Neural cell (in vitro differentiated cells): ENCODE measurements around the gene C2. TPM values are rescaled to one million over a fixed set of nuclear protein-coding genes. Genes with fewer than 3 reads are reported as not detected.
A peak's percentile ranks its signal among the peaks of the same experiment; 100 is the strongest.
"Not testable (repeated sequence)": the region's sequence is repeated elsewhere in the genome, so short reads cannot be mapped to it uniquely, and the experiment has no call there.

Source experiments
- H2AFZ ChIP-seq: fragments of 200-600, 300-800 bp; sonication (generic), shearing (Covaris generic); 2 replicates; pipeline ENCODE4 v1.6.0; 2014; ENCODE audit warnings: low read depth, mild to moderate bottlenecking, antibody characterized with exemption, low read length, moderate library complexity
- H3F3A ChIP-seq: fragments of 200-600 bp; shearing (Covaris generic); 2 replicates; pipeline ENCODE4 v1.6.1; 2016; ENCODE audit warnings: mild to moderate bottlenecking, moderate library complexity, mixed read lengths, antibody characterized with exemption, low read length; ENCODE audit not compliant: insufficient read depth, poor library complexity, severe bottlenecking
- H3K27ac ChIP-seq: fragments of 200-600, 300-800 bp; sonication (generic), shearing (Covaris generic); 2 replicates; pipeline ENCODE4 v1.5.1; 2014; ENCODE audit warnings: mild to moderate bottlenecking, low read length, moderate library complexity
- H3K27me3 ChIP-seq: fragments of 300-800, 200-600 bp; sonication (generic), shearing (Covaris generic); 2 replicates; pipeline ENCODE4 v1.6.0; 2014; ENCODE audit warnings: mild to moderate bottlenecking, low read depth, low read length, moderate library complexity; ENCODE audit not compliant: insufficient read depth
- H3K36me3 ChIP-seq: fragments of 300-800, 200-600 bp; sonication (generic), shearing (Covaris generic); 2 replicates; pipeline ENCODE4 v1.5.1; 2014; ENCODE audit warnings: mild to moderate bottlenecking, antibody characterized with exemption, low read length, moderate library complexity; ENCODE audit not compliant: insufficient read depth
- H3K4me2 ChIP-seq: fragments of 300-800, 200-600 bp; sonication (generic), shearing (Covaris generic); 2 replicates; pipeline ENCODE4 v1.6.0; 2014; ENCODE audit warnings: mild to moderate bottlenecking, low read length
- H3K4me3 ChIP-seq: fragments of 300-800, 200-600 bp; sonication (generic), shearing (Covaris generic); 2 replicates; pipeline ENCODE4 v1.5.1; 2014; ENCODE audit warnings: mild to moderate bottlenecking, low read length, moderate library complexity
- H3K79me2 ChIP-seq: fragments of 200-600 bp; shearing (Covaris generic); replicated peaks from 2 replicates; pipeline ENCODE4 v1.6.0; 2014; ENCODE audit warnings: mild to moderate bottlenecking, low read length, moderate library complexity; ENCODE audit not compliant: insufficient read depth
- H3K9ac ChIP-seq: fragments of 300-800, 200-600 bp; sonication (generic), shearing (Covaris generic); 2 replicates; pipeline ENCODE4 v1.6.1; 2016; ENCODE audit warnings: mild to moderate bottlenecking, low read length, mixed read lengths
- H3K9me2 ChIP-seq: fragments of 200-600 bp; shearing (Covaris generic); 2 replicates; pipeline ENCODE4 v1.6.1; 2016; ENCODE audit warnings: mild to moderate bottlenecking, low read length, mixed read lengths; ENCODE audit not compliant: insufficient read depth
- H3K9me3 ChIP-seq: fragments of 200-600, 300-800 bp; sonication (generic), shearing (Covaris generic); 2 replicates; pipeline ENCODE4 v1.6.1; 2016; ENCODE audit warnings: mild to moderate bottlenecking, mixed run types, low read length, moderate library complexity, mixed read lengths
- H4K20me1 ChIP-seq: fragments of 200-600 bp; shearing (Covaris generic); 2 replicates; pipeline ENCODE4 v1.6.1; 2016; ENCODE audit warnings: mild to moderate bottlenecking, mixed run types; ENCODE audit not compliant: insufficient read depth
- CTCF ChIP-seq: fragments of 450-650 bp; IDR thresholded peaks from 2 replicates; pipeline ENCODE4 v1.5.1; 2014; ENCODE audit warnings: antibody characterized with exemption, mild to moderate bottlenecking, moderate library complexity; ENCODE audit not compliant: poor library complexity, severe bottlenecking
- EP300 ChIP-seq: fragments of 450-650 bp; conservative IDR thresholded peaks from 2 replicates; pipeline ENCODE4 v1.6.1; 2014; ENCODE audit warnings: antibody characterized with exemption, mild to moderate bottlenecking, moderate library complexity; ENCODE audit not compliant: poor library complexity, severe bottlenecking
- EZH2 ChIP-seq: fragments of 200-600, 300-800 bp; shearing (Covaris generic), sonication (generic); IDR thresholded peaks from 2 replicates; pipeline ENCODE4 v1.6.1; 2014; ENCODE audit warnings: antibody characterized with exemption, low read length, borderline replicate concordance, mild to moderate bottlenecking; ENCODE audit not compliant: insufficient read depth, poor library complexity, severe bottlenecking
- MXI1 ChIP-seq: fragments of 450-650 bp; conservative IDR thresholded peaks from 2 replicates; pipeline ENCODE4 v1.6.1; 2014; ENCODE audit warnings: antibody characterized with exemption, mild to moderate bottlenecking; ENCODE audit not compliant: poor library complexity, severe bottlenecking
- RAD21 ChIP-seq: fragments of 450-650 bp; conservative IDR thresholded peaks from 2 replicates; pipeline ENCODE4 v1.6.1; 2014; ENCODE audit warnings: antibody characterized with exemption, mild to moderate bottlenecking, moderate library complexity
- SMC3 ChIP-seq: fragments of 450-650 bp; conservative IDR thresholded peaks from 2 replicates; pipeline ENCODE4 v1.6.1; 2014; ENCODE audit warnings: antibody characterized with exemption, mild to moderate bottlenecking, moderate library complexity; ENCODE audit not compliant: poor library complexity
- polyA plus RNA-seq: library from polyadenylated mRNA; depleted of rRNA; stranded (reverse); fragments of >200 nt; gene quantifications from 2 replicates; pipeline ENCODE4 v1.2.3, GENCODE V29; 2014
- TF ChIP-seq, protein P1 (sequence below): IDR thresholded peaks from 2 replicates; pipeline ENCODE4 v1.6.1; 2012; ENCODE audit warnings: borderline replicate concordance

Gene C2
- polyA plus RNA-seq, 1 donor from 2014 or later: 1.2 TPM

GRCh38 chr6:31972709-31973350 is 45.3 kb downstream of the C2 start:
- Histone ChIP-seq H2AFZ (peak overlapping the region; percentile 81), H3K4me2 (peak overlapping the region; percentile 85), H4K20me1 (no peaks in the 10 kb centered on the region), H3K9me3 (no peaks in the 10 kb centered on the region), H3K27me3 (no peaks in the 10 kb centered on the region), H3K4me3 (peak overlapping the region; percentile 95), H3K36me3 (no peaks in the 10 kb centered on the region), H3K9ac (peak overlapping the region; percentile 93), H3K9me2 (no peaks in the 10 kb centered on the region), H3K79me2 (peaks cover 22% of the 10 kb centered on the region), H3F3A (no peaks in the 10 kb centered on the region), H3K27ac (peak overlapping the region; percentile 98)
- no peak for TF ChIP-seq CTCF
- TF ChIP-seq EP300: no peak
- TF ChIP-seq EZH2: no peak
- TF ChIP-seq, protein P1, sequence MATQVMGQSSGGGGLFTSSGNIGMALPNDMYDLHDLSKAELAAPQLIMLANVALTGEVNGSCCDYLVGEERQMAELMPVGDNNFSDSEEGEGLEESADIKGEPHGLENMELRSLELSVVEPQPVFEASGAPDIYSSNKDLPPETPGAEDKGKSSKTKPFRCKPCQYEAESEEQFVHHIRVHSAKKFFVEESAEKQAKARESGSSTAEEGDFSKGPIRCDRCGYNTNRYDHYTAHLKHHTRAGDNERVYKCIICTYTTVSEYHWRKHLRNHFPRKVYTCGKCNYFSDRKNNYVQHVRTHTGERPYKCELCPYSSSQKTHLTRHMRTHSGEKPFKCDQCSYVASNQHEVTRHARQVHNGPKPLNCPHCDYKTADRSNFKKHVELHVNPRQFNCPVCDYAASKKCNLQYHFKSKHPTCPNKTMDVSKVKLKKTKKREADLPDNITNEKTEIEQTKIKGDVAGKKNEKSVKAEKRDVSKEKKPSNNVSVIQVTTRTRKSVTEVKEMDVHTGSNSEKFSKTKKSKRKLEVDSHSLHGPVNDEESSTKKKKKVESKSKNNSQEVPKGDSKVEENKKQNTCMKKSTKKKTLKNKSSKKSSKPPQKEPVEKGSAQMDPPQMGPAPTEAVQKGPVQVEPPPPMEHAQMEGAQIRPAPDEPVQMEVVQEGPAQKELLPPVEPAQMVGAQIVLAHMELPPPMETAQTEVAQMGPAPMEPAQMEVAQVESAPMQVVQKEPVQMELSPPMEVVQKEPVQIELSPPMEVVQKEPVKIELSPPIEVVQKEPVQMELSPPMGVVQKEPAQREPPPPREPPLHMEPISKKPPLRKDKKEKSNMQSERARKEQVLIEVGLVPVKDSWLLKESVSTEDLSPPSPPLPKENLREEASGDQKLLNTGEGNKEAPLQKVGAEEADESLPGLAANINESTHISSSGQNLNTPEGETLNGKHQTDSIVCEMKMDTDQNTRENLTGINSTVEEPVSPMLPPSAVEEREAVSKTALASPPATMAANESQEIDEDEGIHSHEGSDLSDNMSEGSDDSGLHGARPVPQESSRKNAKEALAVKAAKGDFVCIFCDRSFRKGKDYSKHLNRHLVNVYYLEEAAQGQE: peak; percentile 4

- not testable (repeated sequence) for H3K36me3 ChIP-seq, H3K9me3 ChIP-seq, H3F3A ChIP-seq, H3K4me3 ChIP-seq, H4K20me1 ChIP-seq, H3K27ac ChIP-seq, H3K27me3 ChIP-seq, H3K4me2 ChIP-seq, H3K9me2 ChIP-seq, H2AFZ ChIP-seq, H3K9ac ChIP-seq
- peaks cover 20% of the 10 kb centered on the region for H3K79me2 ChIP-seq
Measured at GRCh38 chr6:31976065-31976464, 48.5 kb downstream of the C2 start.

DNA sequence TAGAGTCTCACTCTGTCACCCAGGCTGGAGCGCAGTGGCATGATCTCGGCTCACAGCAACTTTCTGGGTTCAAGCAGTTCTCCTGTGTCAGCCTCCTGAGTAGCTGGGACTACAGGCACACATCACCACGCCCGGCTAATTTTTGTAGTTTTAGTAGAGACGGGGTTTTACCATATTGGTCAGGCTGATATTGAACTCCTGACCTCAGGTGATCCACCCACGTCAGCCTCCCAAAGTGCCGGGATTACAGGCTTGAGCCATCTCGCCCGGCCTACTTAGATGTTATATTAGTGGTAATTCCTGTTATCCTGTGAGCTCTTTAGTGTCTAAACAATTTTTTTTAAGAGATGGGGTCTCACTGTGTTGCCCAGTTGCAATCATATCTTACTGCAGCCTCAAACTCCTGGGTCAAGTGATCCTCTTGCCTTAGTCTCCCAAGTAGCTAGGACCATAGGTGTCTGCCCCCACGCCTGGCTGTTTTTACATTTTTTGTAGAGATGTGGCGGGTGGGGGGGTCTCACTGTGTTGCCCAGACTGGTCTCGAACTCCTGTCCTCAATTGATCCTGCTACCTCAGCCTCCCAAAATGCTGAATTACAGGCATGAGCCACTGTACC is 50.4 kb downstream of the C2 start:
- TF ChIP-seq MXI1 (no peak), RAD21 (no peak), SMC3 (no peak), CTCF (no peak), EP300 (no peak)
- TF ChIP-seq, protein P1: no peak
- Histone ChIP-seq H3K9ac (no peak overlapping the region), H3K9me2 (no peaks in the 10 kb centered on the region)

More for the DNA sequence above, 50.4 kb downstream of the C2 start:
- Histone ChIP-seq H3K79me2 (peaks cover 14% of the 10 kb centered on the region), H3K36me3 (no peaks in the 10 kb centered on the region), H3K27ac (no peak overlapping the region), H2AFZ (no peak overlapping the region), H3F3A (no peaks in the 10 kb centered on the region), H3K4me3 (no peak overlapping the region), H3K4me2 (no peak overlapping the region), H3K9me3 (no peaks in the 10 kb centered on the region), H4K20me1 (no peaks in the 10 kb centered on the region), H3K27me3 (no peaks in the 10 kb centered on the region)
